Measurements from ENCODE around the gene EMC7. TPM values are rescaled to one million over a fixed set of nuclear protein-coding genes. Genes with fewer than 3 reads are reported as not detected.

The EMC7 gene
- total RNA-seq, 1 experiment from 2014 or later = 55.6 TPM

- Histone ChIP-seq H2BK12ac (ENCODE audit: insufficient read length, low read depth, low read length) (no peak overlapping the region), H3K27me3 (ENCODE audit: insufficient read depth, low read length) (no peaks in the 10 kb centered on the region), H4K20me1 (ENCODE audit: control insufficient read depth, insufficient read depth, insufficient read length) (no peaks in the 10 kb centered on the region), H3K23me2 (ENCODE audit: insufficient read length, low read depth, low read length, poor library complexity, severe bottlenecking) (no peaks in the 10 kb centered on the region), H3K79me2 (ENCODE audit: insufficient read depth, low read length) (no peaks in the 10 kb centered on the region), H3K9ac (ENCODE audit: extremely low read depth, insufficient read length, low read length) (no peak overlapping the region), H3K56ac (ENCODE audit: insufficient read length, low read depth, low read length) (no peak overlapping the region), H2BK120ac (ENCODE audit: low read depth, low read length, poor library complexity, severe bottlenecking) (no peak overlapping the region), H3K79me1 (ENCODE audit: insufficient read depth, low read depth, low read length, poor library complexity, severe bottlenecking) (no peaks in the 10 kb centered on the region), H2BK15ac (ENCODE audit: low read depth, low read length) (no peak overlapping the region), H3K9me3 (ENCODE audit: control insufficient read depth, low read depth, low read length) (no peaks in the 10 kb centered on the region), H3K23ac (ENCODE audit: insufficient read length, low read depth, low read length) (no peak overlapping the region), H2BK5ac (ENCODE audit: insufficient read length, low read length) (no peak overlapping the region), H2AK5ac (ENCODE audit: insufficient read length, low read length) (no peak overlapping the region), H3K18ac (ENCODE audit: insufficient read length, low read depth, low read length) (no peak overlapping the region), H4K8ac (replicated peaks; ENCODE audit: insufficient read length, low read depth, low read length) (no peak overlapping the region), H3K4ac (ENCODE audit: low read depth, low read length) (no peak overlapping the region), H4K91ac (ENCODE audit: insufficient read length, low read depth, low read length) (no peak overlapping the region), H3K27ac (ENCODE audit: insufficient read length, low read depth, low read length) (no peak overlapping the region), H3K14ac (ENCODE audit: insufficient read depth, low read length) (no peak overlapping the region), H3K4me2 (ENCODE audit: insufficient read depth, insufficient read length, low read length) (no peak overlapping the region), H2AFZ (ENCODE audit: low read length) (no peak overlapping the region), H3K4me1 (ENCODE audit: insufficient read depth, low read length) (no peaks in the 10 kb centered on the region), H4K5ac (ENCODE audit: insufficient read length, low read depth, low read length) (no peak overlapping the region), H3T11ph (ENCODE audit: low read length) (no peak overlapping the region), H2BK20ac (ENCODE audit: low read depth, low read length, poor library complexity, severe bottlenecking) (no peak overlapping the region)
- no peaks in the 10 kb centered on the region for H3K9me3 Mint-ChIP-seq
- H3K4me1 Mint-ChIP-seq = no peaks in the 10 kb centered on the region
- TF ChIP-seq CTCF (conservative IDR thresholded peaks at IDR 0.05) = no peak
- H3K36me3 Mint-ChIP-seq (ENCODE audit: insufficient read depth in 1 of 3, low read depth in 3 of 3) = peaks cover 0 to 11% (median 9%) of the 10 kb centered on the region in 3 experiments; a peak in 4 of 7 replicates
- no peak overlapping the region for H3K27ac Mint-ChIP-seq
- no peak for DNase-seq
- no peaks in the 10 kb centered on the region; the same call in 1 of the 2 replicates for H3K27me3 Mint-ChIP-seq (ENCODE audit: low read depth)
- no CpG with 5 or more reads among the region's 4 CpGs for WGBS (ENCODE audit: extremely low coverage, insufficient read length, low lambda C conversion rate)
- H3K4me3 Mint-ChIP-seq = no peak overlapping the region
Measured at GRCh38 chr15:34079904-34080303, 21.8 kb downstream of the EMC7 start.

Measured in H9 (cell line).